ENCODE results near the gene EML5. TPM values are rescaled to one million over a fixed set of nuclear protein-coding genes. Genes with fewer than 3 reads are reported as not detected.

EML5 gene
- total and polyA plus RNA-seq, 2 donors (not counting 3 experiments of a cell fraction or from before 2014, with no cell fraction given): not detected

DNA sequence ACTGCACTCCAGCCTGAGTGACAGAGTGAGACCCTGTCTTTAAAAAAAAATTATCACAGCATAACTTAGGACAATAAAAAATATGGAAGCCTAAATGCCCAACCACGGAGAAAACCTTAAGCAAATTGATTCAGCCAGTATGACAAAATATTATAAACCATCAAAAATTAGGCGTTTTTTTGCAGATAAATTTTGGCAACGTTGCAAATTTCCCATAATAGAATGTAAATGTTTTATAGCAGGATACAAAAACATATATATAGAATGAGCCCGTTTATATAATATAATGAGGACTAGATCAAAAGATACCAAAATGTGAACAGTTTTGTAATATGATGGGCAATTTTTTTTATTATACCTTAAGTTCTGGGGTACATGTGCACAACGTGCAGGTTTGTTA lies 6.8 kb upstream of the EML5 start:
- ChIA-PET POLR2A (no interaction called here), CTCF (no interaction called here)
- no peak overlapping the region for H3K4me3 ChIP-seq (replicated peaks in 1 of 3; ENCODE audit: insufficient read depth in 1 of 3, low read depth in 1 of 3, low read length in 3 of 3)

More for the DNA sequence above, 6.8 kb upstream of the EML5 start:
- Histone ChIP-seq H3K9ac (replicated peaks; ENCODE audit: extremely low read depth, insufficient read depth, low read length) (no peak overlapping the region), H3K9me3 (replicated peaks; ENCODE audit: control insufficient read depth, insufficient read depth, low read length) (no peaks in the 10 kb centered on the region), H3K4me2 (ENCODE audit: insufficient read depth, low read length) (no peak overlapping the region), H4K20me1 (replicated peaks; ENCODE audit: control insufficient read depth, extremely low read depth, insufficient read depth, low read length) (no peaks in the 10 kb centered on the region), H2AFZ (ENCODE audit: low read depth, low read length) (no peak overlapping the region), H3K36me3 (ENCODE audit: control insufficient read depth in 2 of 2, extremely low read depth in 1 of 2, insufficient read depth in 2 of 2, low read length in 2 of 2) (no peaks in the 10 kb centered on the region), H3K27ac (ENCODE audit: insufficient read depth, low read depth, low read length) (no peak overlapping the region), H3K79me2 (ENCODE audit: control insufficient read depth, insufficient read depth, low read length) (no peaks in the 10 kb centered on the region), H3K4me1 (ENCODE audit: control insufficient read depth, extremely low read depth, insufficient read depth, low read length) (no peaks in the 10 kb centered on the region), H3K9me1 (replicated peaks; ENCODE audit: control insufficient read depth, extremely low read depth, insufficient read depth, low read length) (no peaks in the 10 kb centered on the region), H3K27me3 (ENCODE audit: control insufficient read depth in 2 of 2, insufficient read depth in 2 of 2, low read length in 2 of 2) (peaks cover 0 to 1% of the 10 kb centered on the region in 2 experiments)
- no peak for TF ChIP-seq EZH2 (IDR thresholded peaks at IDR 0.05; ENCODE audit: borderline replicate concordance, low read depth, low read length, severe bottlenecking)
- no peak for TF ChIP-seq GATA2 (IDR thresholded peaks at IDR 0.05; ENCODE audit: insufficient read depth, insufficient read length, low read depth, low read length)
- TF ChIP-seq FOS (IDR thresholded peaks at IDR 0.05; ENCODE audit: borderline replicate concordance, insufficient read depth, low read length): no peak
- no peak for TF ChIP-seq POLR2A (IDR thresholded peaks at IDR 0.05; ENCODE audit: low read depth, low read length)
- TF ChIP-seq JUN (IDR thresholded peaks at IDR 0.05; ENCODE audit: borderline replicate concordance, insufficient read depth, insufficient read length, low read depth): no peak
- TF ChIP-seq, protein P1, sequence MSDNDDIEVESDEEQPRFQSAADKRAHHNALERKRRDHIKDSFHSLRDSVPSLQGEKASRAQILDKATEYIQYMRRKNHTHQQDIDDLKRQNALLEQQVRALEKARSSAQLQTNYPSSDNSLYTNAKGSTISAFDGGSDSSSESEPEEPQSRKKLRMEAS (IDR thresholded peaks at IDR 0.05; ENCODE audit: insufficient read depth, insufficient read length): no peak
- no peak for TF ChIP-seq MYC (IDR thresholded peaks at IDR 0.05; ENCODE audit: low read depth, low read length)
- no peak for TF ChIP-seq POLR2AphosphoS5 (IDR thresholded peaks at IDR 0.05; ENCODE audit: insufficient read depth, low read depth, low read length)
- TF ChIP-seq, protein P2, sequence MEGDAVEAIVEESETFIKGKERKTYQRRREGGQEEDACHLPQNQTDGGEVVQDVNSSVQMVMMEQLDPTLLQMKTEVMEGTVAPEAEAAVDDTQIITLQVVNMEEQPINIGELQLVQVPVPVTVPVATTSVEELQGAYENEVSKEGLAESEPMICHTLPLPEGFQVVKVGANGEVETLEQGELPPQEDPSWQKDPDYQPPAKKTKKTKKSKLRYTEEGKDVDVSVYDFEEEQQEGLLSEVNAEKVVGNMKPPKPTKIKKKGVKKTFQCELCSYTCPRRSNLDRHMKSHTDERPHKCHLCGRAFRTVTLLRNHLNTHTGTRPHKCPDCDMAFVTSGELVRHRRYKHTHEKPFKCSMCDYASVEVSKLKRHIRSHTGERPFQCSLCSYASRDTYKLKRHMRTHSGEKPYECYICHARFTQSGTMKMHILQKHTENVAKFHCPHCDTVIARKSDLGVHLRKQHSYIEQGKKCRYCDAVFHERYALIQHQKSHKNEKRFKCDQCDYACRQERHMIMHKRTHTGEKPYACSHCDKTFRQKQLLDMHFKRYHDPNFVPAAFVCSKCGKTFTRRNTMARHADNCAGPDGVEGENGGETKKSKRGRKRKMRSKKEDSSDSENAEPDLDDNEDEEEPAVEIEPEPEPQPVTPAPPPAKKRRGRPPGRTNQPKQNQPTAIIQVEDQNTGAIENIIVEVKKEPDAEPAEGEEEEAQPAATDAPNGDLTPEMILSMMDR (IDR thresholded peaks at IDR 0.05; ENCODE audit: extremely low read depth in 1 of 2, insufficient read depth in 1 of 2, low read depth in 1 of 2, low read length in 2 of 2): no peak
- dilution Hi-C loops (cut with MboI; ENCODE audit: extremely low pct_ligation_motif_present, low sequenced_read_pairs): no loop called here
- FAIRE-seq (no peak), DNase-seq (ENCODE audit: low read depth, low spot score) (no peak)
- BruUV-seq (replicated peaks): no TSS peak
- intact Hi-C loops (cut with micrococcal nuclease): loop anchor here (10.0 kb wide), 1 partner anchor 245 kb away; the partner anchor contains the start of gene PTPN21

All from endothelial cell of umbilical vein (primary cell).